ENCODE measurements around the gene RRP8. TPM values are rescaled to one million over a fixed set of nuclear protein-coding genes. Genes with fewer than 3 reads are reported as not detected.

The RRP8 gene
- total RNA-seq, 1 donor from 2014 or later = 16.2 TPM

GRCh38 chr11:6642957-6643356 is 39.5 kb upstream of the RRP8 start:
- Mint-ChIP-seq H3K4me1 (ENCODE audit: low read depth, unreplicated experiment) (peaks cover 2% of the 10 kb centered on the region), H3K36me3 (ENCODE audit: unreplicated experiment) (peaks cover 5% of the 10 kb centered on the region), H3K4me3 (ENCODE audit: unreplicated experiment) (no peak overlapping the region), H3K27ac (ENCODE audit: unreplicated experiment) (no peak overlapping the region), H3K27me3 (ENCODE audit: unreplicated experiment) (peaks cover 3% of the 10 kb centered on the region), H3K9me3 (ENCODE audit: unreplicated experiment) (no peaks in the 10 kb centered on the region)
- no peak for DNase-seq
- TF ChIP-seq CTCF (IDR thresholded peaks at IDR 0.05; ENCODE audit: partially characterized antibody, unreplicated experiment) = no peak

GRCh38 chr11:6640985-6641701 is 37.7 kb upstream of the RRP8 start:
- peaks cover 5% of the 10 kb centered on the region for H3K36me3 Mint-ChIP-seq (ENCODE audit: unreplicated experiment)
- no peak overlapping the region for H3K27ac Mint-ChIP-seq (ENCODE audit: unreplicated experiment)
- H3K9me3 Mint-ChIP-seq (ENCODE audit: unreplicated experiment) = no peaks in the 10 kb centered on the region
- DNase-seq = no peak
- peaks cover 3% of the 10 kb centered on the region for H3K27me3 Mint-ChIP-seq (ENCODE audit: unreplicated experiment)
- no peak overlapping the region for H3K4me3 Mint-ChIP-seq (ENCODE audit: unreplicated experiment)
- TF ChIP-seq CTCF (IDR thresholded peaks at IDR 0.05; ENCODE audit: partially characterized antibody, unreplicated experiment) = no peak
- peaks cover 2% of the 10 kb centered on the region for H3K4me1 Mint-ChIP-seq (ENCODE audit: low read depth, unreplicated experiment)

GRCh38 chr11:6640036-6640984 is 36.9 kb upstream of the RRP8 start:
- Mint-ChIP-seq H3K4me3 (ENCODE audit: unreplicated experiment) (no peak overlapping the region), H3K36me3 (ENCODE audit: unreplicated experiment) (peaks cover 5% of the 10 kb centered on the region), H3K27me3 (ENCODE audit: unreplicated experiment) (peaks cover 3% of the 10 kb centered on the region), H3K27ac (ENCODE audit: unreplicated experiment) (no peak overlapping the region), H3K9me3 (ENCODE audit: unreplicated experiment) (no peaks in the 10 kb centered on the region), H3K4me1 (ENCODE audit: low read depth, unreplicated experiment) (peaks cover 2% of the 10 kb centered on the region)
- DNase-seq = no peak
- no peak for TF ChIP-seq CTCF (IDR thresholded peaks at IDR 0.05; ENCODE audit: partially characterized antibody, unreplicated experiment)

- no peak overlapping the region for H3K27ac Mint-ChIP-seq (ENCODE audit: unreplicated experiment)
Measured at GRCh38 chr11:6638429-6638828, 35.0 kb upstream of the RRP8 start.

More at GRCh38 chr11:6638429-6638828, 35.0 kb upstream of the RRP8 start:
- Mint-ChIP-seq H3K4me3 (ENCODE audit: unreplicated experiment) (no peak overlapping the region), H3K36me3 (ENCODE audit: unreplicated experiment) (peaks cover 6% of the 10 kb centered on the region), H3K9me3 (ENCODE audit: unreplicated experiment) (no peaks in the 10 kb centered on the region), H3K4me1 (ENCODE audit: low read depth, unreplicated experiment) (no peaks in the 10 kb centered on the region), H3K27me3 (ENCODE audit: unreplicated experiment) (peaks cover 2% of the 10 kb centered on the region)
- no peak for TF ChIP-seq CTCF (IDR thresholded peaks at IDR 0.05; ENCODE audit: partially characterized antibody, unreplicated experiment)
- DNase-seq = no peak

Data from glutamatergic neuron (in vitro differentiated cells).